Esophagus squamous epithelium (tissue), 4 donors: Measurements from ENCODE around the gene MYBPC3.

Experiments
- POLR2A ChIP-seq, 4 donors: fragments of 450-650 bp; IDR thresholded peaks; one replicate each; pipeline ENCODE4 v1.6.1; 2017; ENCODE audit warnings: antibody characterized with exemption in 4 of 4, mild to moderate bottlenecking in 4 of 4, moderate library complexity in 3 of 4
- TF ChIP-seq, protein P1 (sequence below), 6 experiments: fragments of 450-650 bp in 4 of 6; fragments of 200-600 bp in 2 of 6; sonication (generic) in 2 of 6; IDR thresholded peaks; one replicate each; pipeline ENCODE4 v1.5.1; 2016 to 2019; ENCODE audit warnings: antibody characterized with exemption in 6 of 6, mild to moderate bottlenecking in 4 of 6, moderate library complexity in 4 of 6

DNA sequence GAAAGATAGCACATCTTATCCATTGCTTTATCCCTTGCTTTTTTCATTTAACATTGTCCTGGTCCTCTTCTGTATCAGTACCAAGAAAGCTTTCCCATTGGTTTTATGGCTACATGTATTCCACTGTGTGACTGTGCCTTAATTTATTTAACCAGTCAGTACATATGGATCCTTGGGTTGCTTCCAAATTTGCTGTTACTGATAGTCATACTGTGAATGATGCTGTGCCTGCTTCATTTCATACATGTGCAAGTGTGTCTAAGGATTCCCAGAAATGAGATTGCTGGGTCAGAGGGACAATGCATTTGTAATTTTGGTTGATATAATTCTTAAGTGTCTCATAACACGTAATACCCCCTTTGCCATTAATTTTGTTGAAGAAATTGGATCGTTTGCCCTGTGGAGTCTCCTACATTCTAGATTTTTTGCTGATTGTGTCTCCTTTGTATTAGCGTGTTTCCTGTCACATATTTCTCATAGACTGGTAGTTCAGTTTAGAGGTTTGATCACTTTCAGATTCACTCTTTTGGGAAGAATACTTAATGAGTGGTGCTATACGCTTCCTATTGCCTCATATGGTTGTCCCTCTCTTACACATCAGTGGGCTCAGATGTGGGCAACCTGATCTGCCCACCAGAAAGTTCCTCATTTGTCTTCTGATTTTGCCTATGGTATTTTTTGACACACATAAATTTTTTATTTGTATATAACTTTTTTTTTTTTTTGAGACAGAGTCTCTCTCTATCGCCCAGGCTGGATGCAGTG, 35.3 kb downstream of the MYBPC3 start:
- TF ChIP-seq, protein P1, sequence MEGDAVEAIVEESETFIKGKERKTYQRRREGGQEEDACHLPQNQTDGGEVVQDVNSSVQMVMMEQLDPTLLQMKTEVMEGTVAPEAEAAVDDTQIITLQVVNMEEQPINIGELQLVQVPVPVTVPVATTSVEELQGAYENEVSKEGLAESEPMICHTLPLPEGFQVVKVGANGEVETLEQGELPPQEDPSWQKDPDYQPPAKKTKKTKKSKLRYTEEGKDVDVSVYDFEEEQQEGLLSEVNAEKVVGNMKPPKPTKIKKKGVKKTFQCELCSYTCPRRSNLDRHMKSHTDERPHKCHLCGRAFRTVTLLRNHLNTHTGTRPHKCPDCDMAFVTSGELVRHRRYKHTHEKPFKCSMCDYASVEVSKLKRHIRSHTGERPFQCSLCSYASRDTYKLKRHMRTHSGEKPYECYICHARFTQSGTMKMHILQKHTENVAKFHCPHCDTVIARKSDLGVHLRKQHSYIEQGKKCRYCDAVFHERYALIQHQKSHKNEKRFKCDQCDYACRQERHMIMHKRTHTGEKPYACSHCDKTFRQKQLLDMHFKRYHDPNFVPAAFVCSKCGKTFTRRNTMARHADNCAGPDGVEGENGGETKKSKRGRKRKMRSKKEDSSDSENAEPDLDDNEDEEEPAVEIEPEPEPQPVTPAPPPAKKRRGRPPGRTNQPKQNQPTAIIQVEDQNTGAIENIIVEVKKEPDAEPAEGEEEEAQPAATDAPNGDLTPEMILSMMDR (IDR thresholded peaks at IDR 0.05) = no peak
- TF ChIP-seq POLR2A (IDR thresholded peaks at IDR 0.05) = no peak
